Ovary (tissue), 9 donors: ENCODE results near the gene PI4KB. TPM values are rescaled to one million over a fixed set of nuclear protein-coding genes. Genes with fewer than 3 reads are reported as not detected.
A peak's percentile ranks its signal among the peaks of the same experiment; 100 is the strongest.

Experiments used
- DNase-seq, 5 donors: peaks; one replicate each; pipeline ENCODE4 v3.0.0-alpha.2; 2019 to 2020
- H3K27ac ChIP-seq, 2 donors: fragments of 200-600 bp; one replicate each; pipeline versions ENCODE4 v1.5.1 to v1.8.0; 2019 to 2022
- H3K27me3 ChIP-seq: fragments of 200-600 bp; one replicate; pipeline ENCODE4 v1.8.0; 2022
- H3K36me3 ChIP-seq: fragments of 200-600 bp; sonication (generic); one replicate; pipeline ENCODE4 v1.5.1; 2019
- H3K4me1 ChIP-seq: one replicate; pipeline ENCODE4 v1.8.1; 2013; ENCODE audit warnings: mild to moderate bottlenecking, moderate library complexity; ENCODE audit not compliant: insufficient read depth
- H3K4me3 ChIP-seq: fragments of 200-600 bp; sonication (generic); one replicate; pipeline ENCODE4 v1.5.1; 2017
- H3K9me3 ChIP-seq, 2 donors: fragments of 200-600 bp in 1 of 2; sonication (generic) in 1 of 2; one replicate each; pipeline versions ENCODE4 v1.5.1 to v1.8.1; 2013 to 2019; ENCODE audit warnings: mild to moderate bottlenecking in 1 of 2, moderate library complexity in 1 of 2
- EP300 ChIP-seq: sonication (generic); formaldehyde crosslinking; IDR thresholded peaks from one replicate; pipeline ENCODE4 v1.6.1; 2017; ENCODE audit warnings: antibody characterized with exemption
- POLR2A ChIP-seq: fragments of 450-650 bp; IDR thresholded peaks from one replicate; pipeline ENCODE4 v1.6.1; 2017; ENCODE audit warnings: antibody characterized with exemption, mild to moderate bottlenecking, moderate library complexity
- WGBS, 3 donors: extraction: QIAGEN DNeasy Blood & Tissue Kit in 1 of 3; methylation state at CpG; one replicate each; pipeline versions ENCODE4 v1.1.5 to v1.1.7; 2013 to 2017; 5-methylcytosine and 5-hydroxymethylcytosine counted together
- intact Hi-C, 4 donors: fragments of 100-400 bp; cut with DNase I; formaldehyde crosslinking; loops; one replicate each; pipeline versions ENCODE4 v1.11.0 to v1.15.1; 2022 to 2023
- polyA plus RNA-seq, 2 donors: library from polyadenylated mRNA; stranded (reverse); fragments of 200-250 nt in 1 of 2; fragments of 350-450 nt in 1 of 2; fragmentation: Illumina TruSeq in 1 of 2; extraction: RNeasy Lipid Tissue Mini Kit (QIAGEN cat#74804) in 1 of 2; gene quantifications; one replicate each; pipeline ENCODE4 v1.2.3, GENCODE V29; 2013 to 2014
- total RNA-seq, 7 donors: library from RNA; depleted of rRNA in 2 of 7; stranded (reverse); fragments of >200 nt in 2 of 7; fragmentation: NEBNext Ultra II Directional in 3 of 7; extraction: Animal tissue kit (Norgen Biotek cat#: 25700) in 3 of 7; gene quantifications; one replicate each; pipeline versions ENCODE4 v1.1.0 to v1.2.4, GENCODE V29; 2016 to 2023
- TF ChIP-seq, protein P1 (sequence below), 3 donors: fragments of 450-650 bp in 2 of 3; fragments of 200-600 bp in 1 of 3; IDR thresholded peaks; one replicate each; pipeline versions ENCODE4 v1.5.1 to v1.8.0; 2016 to 2022; ENCODE audit warnings: antibody characterized with exemption in 3 of 3, mild to moderate bottlenecking in 1 of 3
- donor health status: DM: no; HTN: no; CAD: no; lungs with moderate emphysema.
- donor health status: DM: no; HTN: no; CAD: no.
- donor health status: Bipolar disorder and iron deficiency.
- donor health status: DM: yes; HTN: yes; CAD: no.
- donor health status: DM: no; HTN: no; CAD: no.
- donor health status: DM: yes; HTN: yes; CAD: no.

Gene PI4KB
- total and polyA plus RNA-seq, 9 donors: 39.8 to 88.9 (median 63.8) TPM

- Histone ChIP-seq H3K9me3 (no peaks in the 10 kb centered on the region), H3K27me3 (no peaks in the 10 kb centered on the region), H3K27ac (no peak overlapping the region), H3K4me1 (peaks cover 2% of the 10 kb centered on the region), H3K36me3 (no peaks in the 10 kb centered on the region), H3K4me3 (no peak overlapping the region)
- WGBS, 3 donors: 73 to 83% (median 74%) methylated on average over 2 of the region's 2 CpGs
- no peak for DNase-seq
- intact Hi-C loops: loop anchor here in 3 of 4 donors (5.0 kb wide), 2 partner anchors 40 to 45 kb away; no protein-coding TSS in a partner anchor
- TF ChIP-seq POLR2A (no peak), EP300 (no peak)
- TF ChIP-seq, protein P1, sequence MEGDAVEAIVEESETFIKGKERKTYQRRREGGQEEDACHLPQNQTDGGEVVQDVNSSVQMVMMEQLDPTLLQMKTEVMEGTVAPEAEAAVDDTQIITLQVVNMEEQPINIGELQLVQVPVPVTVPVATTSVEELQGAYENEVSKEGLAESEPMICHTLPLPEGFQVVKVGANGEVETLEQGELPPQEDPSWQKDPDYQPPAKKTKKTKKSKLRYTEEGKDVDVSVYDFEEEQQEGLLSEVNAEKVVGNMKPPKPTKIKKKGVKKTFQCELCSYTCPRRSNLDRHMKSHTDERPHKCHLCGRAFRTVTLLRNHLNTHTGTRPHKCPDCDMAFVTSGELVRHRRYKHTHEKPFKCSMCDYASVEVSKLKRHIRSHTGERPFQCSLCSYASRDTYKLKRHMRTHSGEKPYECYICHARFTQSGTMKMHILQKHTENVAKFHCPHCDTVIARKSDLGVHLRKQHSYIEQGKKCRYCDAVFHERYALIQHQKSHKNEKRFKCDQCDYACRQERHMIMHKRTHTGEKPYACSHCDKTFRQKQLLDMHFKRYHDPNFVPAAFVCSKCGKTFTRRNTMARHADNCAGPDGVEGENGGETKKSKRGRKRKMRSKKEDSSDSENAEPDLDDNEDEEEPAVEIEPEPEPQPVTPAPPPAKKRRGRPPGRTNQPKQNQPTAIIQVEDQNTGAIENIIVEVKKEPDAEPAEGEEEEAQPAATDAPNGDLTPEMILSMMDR (IDR thresholded peaks at IDR 0.05): no peak
These were observed 14.8 kb upstream of the PI4KB start for GRCh38 chr1:151342021-151342420.

GRCh38 chr1:151340870-151341754, 13.9 kb upstream of the PI4KB start:
- no peaks in the 10 kb centered on the region for H3K36me3 ChIP-seq
- DNase-seq: peak in 3 of 5 donors; percentile 33 to 61 (median 39)
- no peaks in the 10 kb centered on the region for H3K27me3 ChIP-seq
- intact Hi-C loops: loop anchor here (2.0 to 5.0 kb wide), 3 partner anchors 39 to 44 kb away; no protein-coding TSS in a partner anchor
- TF ChIP-seq EP300: no peak
- TF ChIP-seq, protein P1 (IDR thresholded peaks at IDR 0.05): peak; percentile 66 to 92 (median 81)
- H3K9me3 ChIP-seq: no peaks in the 10 kb centered on the region
- H3K4me1 ChIP-seq: peaks cover 2% of the 10 kb centered on the region
- WGBS, 3 donors: 23 to 28% (median 27%) methylated on average over 7 of the region's 7 CpGs
- no peak overlapping the region for H3K4me3 ChIP-seq
- H3K27ac ChIP-seq: no peak overlapping the region

DNA sequence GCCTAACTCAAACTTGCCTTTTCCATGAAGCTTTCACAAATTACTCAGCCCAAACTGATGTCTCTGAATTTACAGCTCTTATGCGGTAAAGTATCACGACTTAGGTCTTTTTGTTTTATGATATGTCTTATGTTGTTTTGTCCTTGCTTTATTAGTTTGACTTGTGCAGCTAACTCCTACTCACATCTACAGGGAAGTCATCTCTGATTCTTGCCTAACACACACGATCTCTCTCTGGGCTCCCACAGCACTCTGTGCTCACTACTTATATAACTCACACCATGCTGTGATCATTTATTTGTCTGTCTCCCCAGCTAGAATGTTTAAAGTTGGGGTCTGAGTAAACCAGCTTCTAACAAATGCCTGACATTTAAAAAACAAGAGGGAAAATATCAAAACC, 9.3 kb upstream of the PI4KB start:
- intact Hi-C loops: no loop called here
- no peaks in the 10 kb centered on the region for H3K36me3 ChIP-seq
- H3K9me3 ChIP-seq: no peaks in the 10 kb centered on the region
- 50 to 74% (median 70%) methylated on average over 3 of the region's 3 CpGs for WGBS, 3 donors
- H3K4me1 ChIP-seq: no peaks in the 10 kb centered on the region
- H3K27ac ChIP-seq: no peak overlapping the region
- H3K27me3 ChIP-seq: no peaks in the 10 kb centered on the region
- no peak overlapping the region for H3K4me3 ChIP-seq
- no peak for DNase-seq
- TF ChIP-seq EP300: no peak
- TF ChIP-seq, protein P1 (IDR thresholded peaks at IDR 0.05): no peak
- no peak for TF ChIP-seq POLR2A

DNA sequence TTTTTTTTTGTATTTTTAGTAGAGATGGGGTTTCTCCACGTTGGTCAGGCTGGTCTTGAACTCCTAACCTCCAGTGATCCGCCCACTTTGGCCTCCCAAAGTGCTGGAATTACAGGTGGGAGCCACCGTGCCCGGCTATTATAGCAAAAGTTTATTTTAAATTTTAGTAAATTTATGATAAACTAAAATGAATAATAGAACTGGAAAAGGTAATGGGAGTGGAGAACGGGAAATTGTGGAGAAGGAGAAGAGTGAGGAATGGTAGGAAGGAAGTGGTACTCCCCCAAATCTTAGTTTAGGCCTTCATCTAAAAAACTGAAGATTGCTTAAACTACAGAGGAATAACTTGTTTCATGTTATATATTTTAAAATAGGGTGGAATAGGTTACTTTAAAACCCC, 7.6 kb upstream of the PI4KB start:
- Histone ChIP-seq H3K4me1 (no peaks in the 10 kb centered on the region), H3K4me3 (no peak overlapping the region), H3K36me3 (no peaks in the 10 kb centered on the region), H3K27me3 (no peaks in the 10 kb centered on the region), H3K9me3 (no peaks in the 10 kb centered on the region), H3K27ac (no peak overlapping the region)
- TF ChIP-seq EP300: no peak
- TF ChIP-seq POLR2A: no peak
- TF ChIP-seq, protein P1 (IDR thresholded peaks at IDR 0.05): no peak
- intact Hi-C loops: no loop called here
- 63 to 80% (median 72%) methylated on average over 5 of the region's 5 CpGs for WGBS, 3 donors
- no peak for DNase-seq
